NOMO-1 treated with DMSO at 0.1 percent for 48 hours (cell line): ENCODE results near the gene TSPAN1.

Experiments used
- DNase-seq: peaks from one replicate; lab custom pipeline; 2025; ENCODE audit not compliant: unreplicated experiment; lab: John Stamatoyannopoulos, UW

Gene TSPAN1

GRCh38 chr1:46174448-46175231, at the start of gene TSPAN1:
Gene TSPAN1 (plus strand): TSS chr1:46175087. CDS start chr1:46181108, 6,021 bp downstream.
- DNase-seq, result no peak

GRCh38 chr1:46128344-46128743, 46.5 kb upstream of the TSPAN1 start:
- DNase-seq, result no peak

DNA sequence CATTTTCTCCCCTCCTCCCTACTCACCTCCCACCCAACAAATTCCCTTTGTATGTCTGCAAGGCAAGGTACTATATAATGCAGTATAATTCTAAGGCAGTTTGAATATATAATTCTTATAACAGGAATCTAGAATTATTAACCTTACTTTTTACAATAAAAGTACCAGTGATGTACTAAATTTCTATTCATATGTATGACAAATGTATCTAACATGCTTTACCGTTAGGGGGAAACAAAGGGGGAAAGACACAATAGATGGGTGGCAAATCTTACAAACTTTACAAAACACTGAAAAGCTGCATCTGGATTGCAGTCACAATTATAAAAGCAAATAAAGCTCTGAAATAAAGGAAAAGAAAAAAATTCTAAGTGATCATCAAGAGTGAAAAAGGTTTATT, 44.8 kb upstream of the TSPAN1 start:
- no peak for DNase-seq

DNA sequence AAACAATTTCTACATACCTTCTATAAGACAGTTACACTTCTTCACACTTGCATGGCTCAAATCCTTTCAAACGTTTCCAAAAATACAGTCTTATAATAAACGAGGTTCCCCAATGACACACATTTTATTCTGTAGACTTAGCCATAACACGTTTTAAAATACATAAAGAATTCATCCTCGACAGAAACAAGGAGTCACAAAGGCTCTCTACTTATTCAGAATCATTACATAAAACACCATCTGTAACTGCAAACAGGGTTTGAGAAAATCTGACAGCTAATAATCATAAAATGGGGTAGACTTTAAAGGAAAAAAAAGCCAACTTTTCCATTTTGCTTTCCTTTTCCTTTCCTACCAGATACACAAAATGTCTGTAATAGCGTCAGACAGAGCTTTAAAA, 44.3 kb upstream of the TSPAN1 start:
- DNase-seq, result no peak

DNA sequence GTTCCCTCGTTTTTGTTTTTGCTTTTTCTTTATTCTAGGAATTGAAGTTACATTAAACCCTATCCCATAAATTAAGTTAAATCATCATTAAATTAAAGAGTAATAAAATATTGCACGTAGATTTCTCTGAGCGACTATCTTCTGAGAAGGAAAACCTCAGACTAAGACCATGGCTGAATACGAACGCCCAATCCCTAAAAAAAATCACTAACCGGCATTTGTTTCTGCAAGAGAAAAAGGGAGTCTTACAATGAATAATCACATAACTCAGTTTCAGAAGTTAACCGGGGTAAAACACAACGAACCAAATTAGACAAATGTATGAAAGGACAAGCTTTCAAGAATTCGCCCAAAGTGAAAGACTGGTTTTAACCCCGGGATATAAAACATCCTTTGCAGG, 43.8 kb upstream of the TSPAN1 start:
- DNase-seq, result no peak

GRCh38 chr1:46131712-46132528, 43.0 kb upstream of the TSPAN1 start:
- DNase-seq, result no peak

GRCh38 chr1:46132529-46133180, 42.2 kb upstream of the TSPAN1 start, which contains the start of gene PIK3R3:
Gene PIK3R3 (minus strand): TSS chr1:46132629. CDS start chr1:46131952, 677 bp downstream.
- DNase-seq, result peak; percentile 98

DNA sequence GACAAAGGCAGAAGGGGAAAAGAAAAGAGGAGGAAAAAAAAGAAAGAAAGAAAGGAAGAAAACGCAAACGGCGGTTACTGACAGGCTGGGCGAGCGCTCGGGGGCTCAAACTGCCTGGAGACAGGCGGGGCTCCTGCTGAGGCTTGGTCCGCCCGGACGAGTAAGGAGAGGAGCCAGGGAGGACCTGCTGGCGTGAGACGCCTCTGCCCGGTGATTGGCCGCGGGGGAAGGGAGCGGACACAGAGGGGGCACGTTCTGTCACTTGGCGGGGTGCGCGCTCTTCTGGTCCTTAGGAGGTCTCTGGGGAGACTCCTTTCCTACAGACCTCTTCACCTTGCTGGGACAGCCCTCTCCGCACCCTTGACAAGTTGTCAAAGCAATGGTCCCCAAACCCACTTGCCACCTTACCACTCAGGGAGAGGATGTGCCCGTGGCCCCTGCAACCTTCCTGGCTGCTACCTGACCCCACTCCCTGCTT, 41.7 kb upstream of the TSPAN1 start:
- peak; percentile 77 for DNase-seq

- DNase-seq, result no peak
Observed at GRCh38 chr1:46133781-46134350, 41.0 kb upstream of the TSPAN1 start.

DNA sequence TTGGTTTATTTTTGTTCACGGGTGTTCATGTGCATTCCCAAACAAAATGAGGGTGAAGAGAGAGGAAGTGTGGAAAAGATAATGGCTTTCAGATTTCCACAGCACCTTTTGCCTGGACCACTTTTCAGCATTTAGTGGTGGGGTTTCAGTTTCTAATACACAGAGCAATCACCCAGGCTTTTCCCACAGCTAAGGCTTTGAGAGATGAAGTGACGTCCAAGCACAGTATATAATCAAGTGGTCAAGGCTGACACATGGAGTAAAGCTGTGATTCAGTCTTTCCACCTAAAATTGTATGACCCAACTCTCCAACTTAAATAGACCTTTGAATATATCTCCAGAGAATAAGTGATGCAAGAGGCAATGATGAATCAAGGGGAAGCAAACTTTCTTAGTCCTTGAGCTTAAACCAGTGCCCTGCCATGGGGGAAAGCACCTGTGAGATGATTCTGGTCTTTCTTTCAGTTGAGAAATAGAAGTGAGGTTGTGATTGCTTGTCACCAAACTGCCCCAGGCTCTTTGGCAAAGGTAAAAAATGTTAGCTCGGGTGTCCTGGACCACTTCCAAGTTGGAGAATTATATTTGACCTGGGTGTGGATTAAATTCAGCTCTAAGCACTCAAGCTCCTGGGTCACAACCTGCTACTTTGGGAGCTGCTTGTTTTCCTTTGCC, 40.1 kb upstream of the TSPAN1 start:
- DNase-seq, result peak; percentile 67

- no peak for DNase-seq
Observed at GRCh38 chr1:46136711-46137110, 38.2 kb upstream of the TSPAN1 start.

- no peak for DNase-seq
Observed at GRCh38 chr1:46137916-46138315, 37.0 kb upstream of the TSPAN1 start.

DNA sequence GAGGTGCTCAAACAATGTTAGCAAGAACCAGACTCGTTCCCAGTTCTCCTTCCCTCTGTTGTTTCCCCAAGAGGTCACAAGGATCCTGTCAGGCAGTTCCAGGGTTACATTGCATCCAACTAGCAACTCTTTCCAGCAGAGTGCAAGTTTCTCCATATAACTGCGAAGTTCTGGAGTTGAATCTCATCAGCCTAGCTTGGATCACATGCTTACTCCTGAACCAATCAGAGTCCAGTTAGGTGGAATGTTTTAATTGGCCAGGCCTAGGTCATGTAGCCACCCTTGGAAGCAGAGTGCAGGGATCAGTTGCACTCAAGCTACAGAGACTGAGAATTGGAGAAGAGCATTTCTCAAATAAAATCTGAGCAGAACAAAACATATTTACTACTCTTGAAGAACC, 26.6 kb upstream of the TSPAN1 start:
- no peak for DNase-seq

DNA sequence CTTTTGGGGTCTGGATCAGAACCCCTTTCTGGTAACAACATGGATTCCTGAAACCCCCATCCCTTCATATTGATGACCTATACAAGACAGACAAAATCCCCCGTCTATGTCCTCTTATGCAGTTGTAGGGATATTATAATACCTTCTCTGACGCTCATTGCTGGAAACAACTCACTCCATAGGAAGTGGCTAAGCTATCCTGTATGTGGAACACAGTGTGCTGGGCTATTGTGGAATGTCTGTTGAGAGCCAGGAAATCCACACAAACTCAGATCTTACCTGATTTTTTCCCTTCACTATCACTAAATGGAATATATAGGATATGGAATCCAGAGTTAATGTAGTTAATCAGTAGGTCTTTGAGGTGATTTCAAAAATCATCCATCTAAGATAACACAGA, 24.8 kb upstream of the TSPAN1 start:
- DNase-seq, result no peak

DNA sequence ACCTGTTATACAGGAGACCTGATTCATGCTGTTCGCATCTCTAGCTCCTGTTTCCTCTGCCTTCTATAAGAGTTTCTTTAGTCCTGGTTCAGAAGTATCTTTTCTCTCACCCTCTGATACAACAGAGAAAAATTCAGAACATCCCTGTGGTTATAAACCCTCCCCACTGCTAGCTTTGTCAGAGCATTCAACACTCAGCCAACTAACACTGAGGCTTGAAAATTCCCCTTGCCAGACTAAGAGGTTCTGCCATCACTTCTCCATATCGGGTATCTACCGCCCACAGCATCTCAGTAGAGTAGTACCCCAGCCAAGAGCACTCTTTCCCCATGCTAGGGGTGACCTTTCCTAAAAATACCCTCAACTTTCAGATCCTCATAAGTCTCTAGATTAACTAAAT, 22.9 kb upstream of the TSPAN1 start:
- DNase-seq, result no peak

- DNase-seq, result no peak
Observed at GRCh38 chr1:46153228-46153627, 21.7 kb upstream of the TSPAN1 start.

- DNase-seq, result no peak
Observed at GRCh38 chr1:46153732-46154131, 21.2 kb upstream of the TSPAN1 start.

GRCh38 chr1:46157916-46158311, 17.0 kb upstream of the TSPAN1 start:
- DNase-seq, result no peak

GRCh38 chr1:46158312-46159281, 16.3 kb upstream of the TSPAN1 start:
- DNase-seq, result no peak
